Left ventricle myocardium inferior (tissue), 1 donor: ENCODE data around the gene GALNT15. TPM values are rescaled to one million over a fixed set of nuclear protein-coding genes. Genes with fewer than 3 reads are reported as not detected.

Source experiments
- DNase-seq: peaks from one replicate; pipeline ENCODE4 v3.0.0-alpha.2; 2020
- H3K27ac ChIP-seq: fragments of 200-600 bp; replicated peaks from 2 replicates; pipeline ENCODE4 v1.8.0; 2021
- H3K27me3 ChIP-seq: fragments of 200-600 bp; 2 replicates; pipeline ENCODE4 v1.8.0; 2021; ENCODE audit warnings: low read depth
- H3K36me3 ChIP-seq: fragments of 200-600 bp; 2 replicates; pipeline ENCODE4 v1.8.0; 2021
- H3K4me1 ChIP-seq: fragments of 200-600 bp; 2 replicates; pipeline ENCODE4 v1.8.0; 2021
- H3K4me3 ChIP-seq: fragments of 200-600 bp; 2 replicates; pipeline ENCODE4 v1.8.0; 2021; ENCODE audit warnings: mild to moderate bottlenecking, moderate library complexity
- H3K9me3 ChIP-seq: fragments of 200-600 bp; replicated peaks from 2 replicates; pipeline ENCODE4 v1.8.0; 2021
- intact Hi-C: fragments of 100-400 bp; cut with micrococcal nuclease; formaldehyde crosslinking; loops from one replicate; pipeline ENCODE4 v1.11.0; 2022
- total RNA-seq: library from RNA; stranded (reverse); fragmentation: NEBNext Ultra II Directional; extraction: Animal tissue kit (Norgen Biotek cat#: 25700); gene quantifications from one replicate; pipeline ENCODE4 v1.2.1, GENCODE V29; 2021
- TF ChIP-seq, protein P1 (sequence below): fragments of 200-600 bp; IDR thresholded peaks from 2 replicates; pipeline ENCODE4 v1.8.0; 2021; ENCODE audit warnings: antibody characterized with exemption, mild to moderate bottlenecking, borderline replicate concordance
- donor health status: DM: no; HTN: yes; CAD: no; lungs with severe emphysema.

Gene GALNT15
- total RNA-seq, 1 donor from 2014 or later, result 6.6 TPM

DNA sequence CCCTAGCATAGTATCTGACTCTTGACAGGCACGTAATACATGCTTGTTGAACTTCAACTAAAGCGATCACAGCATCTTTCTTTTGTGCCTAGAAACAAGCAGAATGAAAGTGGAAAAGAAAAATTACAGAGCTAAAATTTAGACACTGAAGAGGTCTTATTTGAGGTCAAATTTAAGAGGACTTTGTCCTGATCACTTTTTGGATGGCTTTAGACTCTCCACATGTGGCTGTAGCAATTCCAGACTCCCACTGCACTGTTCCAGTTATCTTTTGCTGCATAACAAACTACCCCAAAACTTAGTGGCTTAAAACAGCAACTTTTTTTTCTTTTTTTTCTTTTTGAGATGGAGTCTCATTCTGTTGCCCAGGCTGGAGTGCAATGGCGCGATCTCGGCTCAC is 66.7 kb downstream of the GALNT15 start:
- peaks cover 54% of the 10 kb centered on the region for H3K4me1 ChIP-seq
- no peak overlapping the region for H3K27ac ChIP-seq
- H3K27me3 ChIP-seq, result no peaks in the 10 kb centered on the region
- intact Hi-C loops, result loop anchor here (10.0 kb wide), 1 partner anchor 616 kb away; no protein-coding TSS in a partner anchor
- H3K4me3 ChIP-seq, result no peak overlapping the region
- H3K9me3 ChIP-seq, result no peaks in the 10 kb centered on the region
- TF ChIP-seq, protein P1, sequence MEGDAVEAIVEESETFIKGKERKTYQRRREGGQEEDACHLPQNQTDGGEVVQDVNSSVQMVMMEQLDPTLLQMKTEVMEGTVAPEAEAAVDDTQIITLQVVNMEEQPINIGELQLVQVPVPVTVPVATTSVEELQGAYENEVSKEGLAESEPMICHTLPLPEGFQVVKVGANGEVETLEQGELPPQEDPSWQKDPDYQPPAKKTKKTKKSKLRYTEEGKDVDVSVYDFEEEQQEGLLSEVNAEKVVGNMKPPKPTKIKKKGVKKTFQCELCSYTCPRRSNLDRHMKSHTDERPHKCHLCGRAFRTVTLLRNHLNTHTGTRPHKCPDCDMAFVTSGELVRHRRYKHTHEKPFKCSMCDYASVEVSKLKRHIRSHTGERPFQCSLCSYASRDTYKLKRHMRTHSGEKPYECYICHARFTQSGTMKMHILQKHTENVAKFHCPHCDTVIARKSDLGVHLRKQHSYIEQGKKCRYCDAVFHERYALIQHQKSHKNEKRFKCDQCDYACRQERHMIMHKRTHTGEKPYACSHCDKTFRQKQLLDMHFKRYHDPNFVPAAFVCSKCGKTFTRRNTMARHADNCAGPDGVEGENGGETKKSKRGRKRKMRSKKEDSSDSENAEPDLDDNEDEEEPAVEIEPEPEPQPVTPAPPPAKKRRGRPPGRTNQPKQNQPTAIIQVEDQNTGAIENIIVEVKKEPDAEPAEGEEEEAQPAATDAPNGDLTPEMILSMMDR, result no peak
- no peaks in the 10 kb centered on the region for H3K36me3 ChIP-seq
- DNase-seq, result no peak

DNA sequence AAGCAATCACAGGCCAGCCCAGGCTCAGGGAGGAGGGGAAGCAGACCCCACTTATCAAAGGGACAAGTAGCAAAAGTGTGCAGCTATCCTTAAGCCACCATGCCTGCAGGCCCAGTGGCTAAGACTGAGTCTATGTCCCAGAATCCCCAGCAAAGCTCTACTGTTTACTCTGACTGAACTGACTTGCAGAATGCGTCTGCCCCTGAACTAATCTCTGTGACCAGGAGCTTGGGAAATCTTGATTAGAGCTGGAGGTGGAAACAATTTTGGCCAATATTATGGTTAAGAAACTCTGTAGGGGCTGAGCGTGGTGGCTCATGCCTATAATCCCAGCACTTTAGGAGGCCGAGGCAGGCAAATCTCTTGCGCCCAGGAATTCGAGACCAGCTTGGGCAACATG is 67.7 kb downstream of the GALNT15 start:
- TF ChIP-seq, protein P1, result no peak
- intact Hi-C loops, result loop anchor here (10.0 kb wide), 1 partner anchor 617 kb away; no protein-coding TSS in a partner anchor
- Histone ChIP-seq H3K4me1 (peaks cover 46% of the 10 kb centered on the region), H3K4me3 (no peak overlapping the region), H3K27me3 (no peaks in the 10 kb centered on the region), H3K36me3 (no peaks in the 10 kb centered on the region), H3K9me3 (no peaks in the 10 kb centered on the region), H3K27ac (no peak overlapping the region)
- no peak for DNase-seq

DNA sequence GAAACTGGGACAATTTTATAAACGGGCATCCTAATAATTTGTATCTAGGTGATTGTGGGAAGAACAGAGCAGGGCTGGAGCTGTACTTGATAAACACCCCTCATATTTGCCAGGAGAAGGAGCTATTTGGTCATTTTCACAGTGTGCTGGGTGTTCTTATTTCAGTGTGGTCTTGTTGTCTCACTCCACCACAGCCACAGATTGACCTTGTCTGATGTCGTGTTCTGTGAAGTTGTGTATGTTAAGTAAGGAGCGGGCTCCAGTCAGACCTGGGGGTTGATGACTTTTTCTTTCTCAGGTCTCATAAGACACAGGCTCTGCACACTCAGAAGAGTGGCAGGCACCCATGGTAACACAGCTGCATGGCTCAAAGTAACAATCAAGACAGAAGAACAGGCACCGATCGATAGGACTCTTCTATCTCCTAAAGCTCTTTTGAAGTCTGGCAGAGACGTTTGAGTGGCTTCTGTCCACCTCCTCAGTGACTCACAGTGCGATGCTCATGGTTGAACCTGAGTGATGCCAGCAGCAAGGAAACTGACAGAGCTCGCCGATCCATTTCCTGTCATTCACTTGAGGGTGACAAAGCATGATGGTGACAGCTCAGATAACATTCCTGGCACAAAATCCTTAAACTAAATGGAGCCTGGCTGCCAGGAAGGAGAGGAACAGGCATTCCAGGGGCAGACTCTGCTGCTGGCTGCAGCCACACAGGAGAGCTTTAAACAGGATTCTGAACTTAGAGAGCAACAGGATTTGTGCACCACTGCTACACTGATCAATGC is 69.4 kb downstream of the GALNT15 start:
- peak; percentile 25 for DNase-seq
- Histone ChIP-seq H3K27me3 (no peaks in the 10 kb centered on the region), H3K36me3 (no peaks in the 10 kb centered on the region), H3K4me1 (peaks cover 41% of the 10 kb centered on the region), H3K4me3 (no peak overlapping the region), H3K9me3 (no peaks in the 10 kb centered on the region), H3K27ac (peak overlapping the region; percentile 64)
- TF ChIP-seq, protein P1, result no peak
- intact Hi-C loops, result loop anchor here (10.0 kb wide), 1 partner anchor 619 kb away; no protein-coding TSS in a partner anchor

DNA sequence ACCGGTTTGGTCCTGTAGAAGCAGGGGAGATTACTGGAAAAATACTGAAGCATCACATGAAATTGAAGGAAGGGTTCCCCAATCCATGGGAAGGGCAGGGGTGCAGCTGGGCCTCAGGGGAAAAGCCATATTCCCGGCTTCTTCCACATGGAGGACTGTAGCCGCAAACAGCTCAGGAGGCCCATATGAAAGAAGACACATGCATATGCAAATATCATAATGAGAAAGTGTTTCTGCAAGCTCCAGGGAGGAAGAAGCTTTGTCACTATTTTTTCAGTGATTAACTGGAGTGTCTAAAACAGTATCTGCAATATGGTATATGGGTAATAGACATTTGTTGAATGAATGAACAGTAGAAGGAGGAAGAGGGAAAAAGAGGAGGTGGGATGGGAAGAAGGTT is 71.1 kb downstream of the GALNT15 start:
- H3K4me1 ChIP-seq, result peaks cover 26% of the 10 kb centered on the region
- intact Hi-C loops, result loop anchor here (2.0 to 10.0 kb wide), 3 partner anchors 197 to 621 kb away; no protein-coding TSS in a partner anchor

DNA sequence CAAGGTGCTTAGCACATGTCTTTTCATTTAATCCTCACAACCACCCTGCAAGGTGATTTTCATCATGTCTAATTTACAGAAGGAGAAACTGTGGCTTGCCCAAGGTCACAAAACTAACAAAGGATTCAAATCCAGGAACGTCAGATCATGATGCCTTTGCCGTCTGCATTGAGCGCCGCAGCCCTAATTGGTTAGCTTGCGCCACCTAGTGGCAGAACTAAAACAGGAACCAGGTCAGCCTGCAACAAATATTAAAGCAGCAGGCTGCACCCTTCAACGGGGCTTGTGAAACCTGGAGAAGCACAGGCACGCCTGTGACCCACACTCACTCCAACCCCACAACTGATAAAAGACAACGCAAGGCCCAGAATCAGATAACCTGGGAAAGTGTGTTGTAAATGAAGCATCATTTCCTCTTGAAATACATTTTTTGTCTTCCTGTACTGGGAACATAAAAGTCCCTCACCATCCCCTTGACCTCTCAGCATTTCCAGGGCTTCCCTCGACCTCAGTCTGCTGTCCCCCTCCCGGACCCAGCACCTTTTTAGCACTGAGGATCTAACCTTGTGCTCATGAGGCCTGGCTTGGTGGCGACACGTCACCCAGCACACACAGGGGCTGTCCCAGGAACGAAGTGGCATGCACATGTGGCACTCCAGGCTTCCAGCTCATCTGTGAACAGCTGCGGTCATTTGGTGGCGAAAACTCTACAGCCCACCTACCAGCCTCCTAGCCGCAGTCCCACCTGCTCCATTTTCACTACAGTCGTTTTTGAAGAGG is 73.0 kb downstream of the GALNT15 start:
- Histone ChIP-seq H3K4me1 (peaks cover 26% of the 10 kb centered on the region), H3K36me3 (no peaks in the 10 kb centered on the region), H3K9me3 (no peaks in the 10 kb centered on the region), H3K4me3 (no peak overlapping the region), H3K27ac (no peak overlapping the region), H3K27me3 (no peaks in the 10 kb centered on the region)
- TF ChIP-seq, protein P1, result peak; percentile 96
- DNase-seq, result peak; percentile 57
- intact Hi-C loops, result loop anchor here (2.0 to 10.0 kb wide), 3 partner anchors 199 to 623 kb away; no protein-coding TSS in a partner anchor

More for the DNA sequence above, 71.1 kb downstream of the GALNT15 start:
- Histone ChIP-seq H3K36me3 (no peaks in the 10 kb centered on the region), H3K27me3 (no peaks in the 10 kb centered on the region), H3K9me3 (no peaks in the 10 kb centered on the region), H3K4me3 (no peak overlapping the region), H3K27ac (no peak overlapping the region)
- DNase-seq, result no peak
- TF ChIP-seq, protein P1, result no peak
